SK-N-SH treated with all-trans-retinoic acid at 6 μM for 48 hours (cell line): Measurements from ENCODE around the gene ABL2.
A peak's percentile ranks its signal among the peaks of the same experiment; 100 is the strongest.
"Not testable (repeated sequence)": the region's sequence is repeated elsewhere in the genome, so short reads cannot be mapped to it uniquely, and the experiment has no call there.

ENCODE experiments used
- ATAC-seq: fragments of 200-7000 bp; cut with Tn5 transposase; 3 replicates; pipeline ENCODE4 v1.9.1; 2020; ENCODE audit warnings: mild to moderate bottlenecking, moderate library complexity
- ARNTL ChIP-seq: fragments of 450-650 bp; formaldehyde crosslinking; IDR thresholded peaks from 2 replicates; pipeline ENCODE4 v1.5.0; 2020; ENCODE audit warnings: low read depth, mild to moderate bottlenecking, moderate library complexity, borderline replicate concordance
- BACH2 ChIP-seq: fragments of 250-450 bp; sonication (Bioruptor Pico); IDR thresholded peaks from 2 replicates; pipeline ENCODE4 v1.9.0; 2021; ENCODE audit warnings: mild to moderate bottlenecking, borderline replicate concordance
- CREB5 ChIP-seq: fragments of 250-450 bp; sonication (Bioruptor Pico); IDR thresholded peaks from 2 replicates; pipeline ENCODE4 v1.5.1; 2020; ENCODE audit warnings: low read depth, mild to moderate bottlenecking, moderate library complexity
- CSDC2 ChIP-seq: fragments of 250-450 bp; sonication (Bioruptor Pico); IDR thresholded peaks from 2 replicates; pipeline ENCODE4 v1.5.0; 2020; ENCODE audit warnings: mild to moderate bottlenecking, moderate library complexity
- CSRNP3 ChIP-seq: fragments of 250-450 bp; sonication (Bioruptor Pico); IDR thresholded peaks from 2 replicates; pipeline ENCODE4 v1.5.1; 2021; ENCODE audit warnings: mild to moderate bottlenecking, moderate library complexity
- ESRRG ChIP-seq: fragments of 250-450 bp; sonication (Bioruptor Pico); IDR thresholded peaks from 2 replicates; pipeline ENCODE4 v1.6.1; 2021; ENCODE audit warnings: mild to moderate bottlenecking
- GLIS3 ChIP-seq: fragments of 250-450 bp; sonication (Bioruptor Pico); IDR thresholded peaks from 2 replicates; pipeline ENCODE4 v1.5.0; 2020; ENCODE audit warnings: mild to moderate bottlenecking, moderate library complexity
- ISL1 ChIP-seq: fragments of 250-450 bp; sonication (Bioruptor Pico); IDR thresholded peaks from 2 replicates; pipeline ENCODE4 v2.1.2; 2022; ENCODE audit warnings: mild to moderate bottlenecking, moderate library complexity
- OSR1 ChIP-seq: fragments of 250-450 bp; sonication (Bioruptor Pico); IDR thresholded peaks from 2 replicates; pipeline ENCODE4 v1.8.0; 2022; ENCODE audit warnings: moderate library complexity, mild to moderate bottlenecking, inconsistent platforms
- PATZ1 ChIP-seq: fragments of 250-450 bp; sonication (Bioruptor Pico); IDR thresholded peaks from 2 replicates; pipeline ENCODE4 v1.8.0; 2020; ENCODE audit warnings: mild to moderate bottlenecking, moderate library complexity, borderline replicate concordance
- POU6F1 ChIP-seq: fragments of 250-450 bp; sonication (Bioruptor Pico); IDR thresholded peaks from 2 replicates; pipeline ENCODE4 v1.8.0; 2021; ENCODE audit warnings: low read depth, mild to moderate bottlenecking, moderate library complexity, borderline replicate concordance
- PPARA ChIP-seq: fragments of 250-450 bp; sonication (Bioruptor Pico); IDR thresholded peaks from 2 replicates; pipeline ENCODE4 v1.5.0; 2020; ENCODE audit warnings: mild to moderate bottlenecking, borderline replicate concordance
- RARB ChIP-seq: fragments of 250-450 bp; sonication (Bioruptor Pico); IDR thresholded peaks from 2 replicates; pipeline ENCODE4 v1.8.0; 2021; ENCODE audit warnings: mild to moderate bottlenecking, moderate library complexity
- SNAI2 ChIP-seq: fragments of 250-450 bp; sonication (Bioruptor Pico); IDR thresholded peaks from 2 replicates; pipeline ENCODE4 v1.5.0; 2020; ENCODE audit warnings: mild to moderate bottlenecking, moderate library complexity
- TCF4 ChIP-seq: fragments of 250-450 bp; sonication (Bioruptor Pico); IDR thresholded peaks from 2 replicates; pipeline ENCODE4 v1.8.0; 2021; ENCODE audit warnings: mild to moderate bottlenecking, moderate library complexity, borderline replicate concordance
- TOX ChIP-seq: fragments of 250-450 bp; sonication (Bioruptor Pico); IDR thresholded peaks from 2 replicates; pipeline ENCODE4 v1.8.0; 2021; ENCODE audit warnings: mild to moderate bottlenecking, moderate library complexity, borderline replicate concordance
- TSHZ2 ChIP-seq: fragments of 250-450 bp; sonication (Bioruptor Pico); IDR thresholded peaks from 2 replicates; pipeline ENCODE4 v1.5.0; 2020; ENCODE audit warnings: mild to moderate bottlenecking, moderate library complexity
- ZC3H10 ChIP-seq: fragments of 250-450 bp; sonication (Bioruptor Pico); IDR thresholded peaks from 2 replicates; pipeline ENCODE4 v1.5.1; 2021; ENCODE audit warnings: mild to moderate bottlenecking, moderate library complexity
- ZFP3 ChIP-seq: fragments of 250-450 bp; sonication (Bioruptor Pico); IDR thresholded peaks from 2 replicates; pipeline ENCODE4 v1.5.0; 2020; ENCODE audit warnings: mild to moderate bottlenecking, moderate library complexity
- ZFP30 ChIP-seq: fragments of 450-650 bp; formaldehyde crosslinking; IDR thresholded peaks from 2 replicates; pipeline ENCODE4 v1.5.0; 2022; ENCODE audit warnings: mild to moderate bottlenecking, moderate library complexity
- ZNF565 ChIP-seq: fragments of 450-650 bp; formaldehyde crosslinking; conservative IDR thresholded peaks from 2 replicates; pipeline ENCODE4 v1.5.0; 2020; ENCODE audit warnings: low read depth, mild to moderate bottlenecking, moderate library complexity
- ZNF70 ChIP-seq: fragments of 450-650 bp; formaldehyde crosslinking; IDR thresholded peaks from 2 replicates; pipeline ENCODE4 v1.5.0; 2020; ENCODE audit warnings: mild to moderate bottlenecking, moderate library complexity
- ZNF8 ChIP-seq: fragments of 450-650 bp; formaldehyde crosslinking; IDR thresholded peaks from 2 replicates; pipeline ENCODE4 v1.5.0; 2020; ENCODE audit warnings: mild to moderate bottlenecking, moderate library complexity

ABL2 gene

GRCh38 chr1:179226738-179227137, 2.7 kb downstream of the ABL2 start:
- no peak for ATAC-seq
- no peak for TF ChIP-seq ZNF8 (CRISPR knock-in tag)
- TF ChIP-seq TCF4, result no peak
- no peak for TF ChIP-seq ZNF70 (CRISPR knock-in tag)
- no peak for TF ChIP-seq ZFP3 (CRISPR knock-in tag)
- no peak for TF ChIP-seq PPARA (CRISPR knock-in tag)
- no peak for TF ChIP-seq TSHZ2 (CRISPR knock-in tag)
- TF ChIP-seq ZC3H10, result no peak
- TF ChIP-seq CSRNP3 (CRISPR knock-in tag), result no peak

GRCh38 chr1:179224466-179224865, 5.0 kb downstream of the ABL2 start:
- not testable (repeated sequence) for ATAC-seq

- not testable (repeated sequence) for ATAC-seq
These were observed 8.4 kb downstream of the ABL2 start for GRCh38 chr1:179221121-179221520.

GRCh38 chr1:179217943-179218507, 11.5 kb downstream of the ABL2 start:
- TF ChIP-seq ISL1 (CRISPR knock-in tag), result peak; percentile 84
- TF ChIP-seq ZFP30 (CRISPR knock-in tag), result peak; percentile 83
- 0 out of 2 replicates have a peak, but pooled peaks have one; percentile 9 for TF ChIP-seq ZC3H10
- no peak for TF ChIP-seq TSHZ2 (CRISPR knock-in tag)
- no peak for TF ChIP-seq ESRRG (CRISPR knock-in tag)
- no peak for TF ChIP-seq PATZ1
- TF ChIP-seq SNAI2 (CRISPR knock-in tag), result no peak
- TF ChIP-seq ZNF8 (CRISPR knock-in tag), result no peak
- TF ChIP-seq CSRNP3 (CRISPR knock-in tag), result no peak
- TF ChIP-seq RARB (CRISPR knock-in tag), result no peak
- no peak for TF ChIP-seq POU6F1 (CRISPR knock-in tag)
- TF ChIP-seq PPARA (CRISPR knock-in tag), result no peak
- no peak for TF ChIP-seq ARNTL
- TF ChIP-seq TOX (CRISPR knock-in tag), result peak; percentile 5; the same call in 1 of the 2 replicates
- TF ChIP-seq TCF4, result no peak
- TF ChIP-seq BACH2, result no peak
- TF ChIP-seq GLIS3 (CRISPR knock-in tag), result no peak
- TF ChIP-seq ZNF565 (CRISPR knock-in tag), result no peak
- TF ChIP-seq ZFP3 (CRISPR knock-in tag), result no peak
- no peak for TF ChIP-seq OSR1 (CRISPR knock-in tag)
- TF ChIP-seq ZNF70 (CRISPR knock-in tag), result no peak
- no peak for TF ChIP-seq CSDC2
- no peak for TF ChIP-seq CREB5 (CRISPR knock-in tag)
- TF ChIP-seq, all 23 proteins: peak for 4
- ATAC-seq, result peak; percentile 79

- ATAC-seq, result not testable (repeated sequence)
These were observed 16.2 kb downstream of the ABL2 start for GRCh38 chr1:179213317-179213716.
